GM21786 (cell line): Measurements from ENCODE around the gene SOCS4.
A peak's percentile ranks its signal among the peaks of the same experiment; 100 is the strongest.
"Not testable (repeated sequence)": the region's sequence is repeated elsewhere in the genome, so short reads cannot be mapped to it uniquely, and the experiment has no call there.

Experiments used
- ATAC-seq: cut with Tn5 transposase; IDR thresholded peaks from one replicate; pipeline ENCODE4 v1.9.1; 2021; ENCODE audit not compliant: unreplicated experiment

SOCS4 gene

GRCh38 chr14:55026793-55027561, at the start of gene SOCS4, which contains the start of gene WDHD1:
Gene SOCS4, plus strand, starts transcription at chr14:55027236. Its CDS starts 15,806 bp downstream, at chr14:55043042.
Gene WDHD1, minus strand, starts transcription at chr14:55027099. Its CDS starts 312 bp downstream, at chr14:55026787.
- ATAC-seq = peak; percentile 97

GRCh38 chr14:54979039-54979438, 48.0 kb upstream of the SOCS4 start:
- ATAC-seq = no peak

GRCh38 chr14:54981698-54982097, 45.3 kb upstream of the SOCS4 start:
- no peak for ATAC-seq

GRCh38 chr14:54985156-54985555, 41.9 kb upstream of the SOCS4 start:
- ATAC-seq = no peak

GRCh38 chr14:55000381-55000780, 26.7 kb upstream of the SOCS4 start:
- no peak for ATAC-seq

GRCh38 chr14:55005071-55005470, 22.0 kb upstream of the SOCS4 start:
- no peak for ATAC-seq

- ATAC-seq = no peak
Measured at GRCh38 chr14:55015006-55015405, 12.0 kb upstream of the SOCS4 start.

- no peak for ATAC-seq
Measured at GRCh38 chr14:55019968-55020554, 7.0 kb upstream of the SOCS4 start.

- ATAC-seq = not testable (repeated sequence)
Measured at GRCh38 chr14:55024365-55024764, 2.7 kb upstream of the SOCS4 start.

GRCh38 chr14:55025948-55026347, 1.1 kb upstream of the SOCS4 start:
- no peak for ATAC-seq

- ATAC-seq = no peak
Measured at GRCh38 chr14:55026441-55026792, 619 bp upstream of the SOCS4 start.

GRCh38 chr14:55028066-55028465, 1.0 kb downstream of the SOCS4 start:
- no peak for ATAC-seq

- no peak for ATAC-seq
Measured at GRCh38 chr14:55028476-55028875, 1.4 kb downstream of the SOCS4 start.

- ATAC-seq = no peak
Measured at GRCh38 chr14:55031190-55031589, 4.2 kb downstream of the SOCS4 start.

- ATAC-seq = not testable (repeated sequence)
Measured at GRCh38 chr14:55037995-55038394, 11.0 kb downstream of the SOCS4 start.

GRCh38 chr14:55038708-55039107, 11.7 kb downstream of the SOCS4 start:
- no peak for ATAC-seq

- no peak for ATAC-seq
Measured at GRCh38 chr14:55043528-55043927, 16.5 kb downstream of the SOCS4 start.

- no peak for ATAC-seq
Measured at GRCh38 chr14:55045087-55045486, 18.1 kb downstream of the SOCS4 start.

GRCh38 chr14:55047301-55048053, 20.4 kb downstream of the SOCS4 start:
- ATAC-seq = no peak

- no peak for ATAC-seq
Measured at GRCh38 chr14:55048900-55049436, 21.9 kb downstream of the SOCS4 start.

- ATAC-seq = peak; percentile 28
Measured at GRCh38 chr14:55051165-55051422, 24.1 kb downstream of the SOCS4 start.
